GM12891 (cell line): ENCODE measurements around the gene ATP1A4.

ENCODE experiments used
- DNase-seq: peaks from one replicate; pipeline ENCODE4 v3.0.0; 2011; ENCODE audit warnings: low spot score; ENCODE audit not compliant: insufficient read length
- FAIRE-seq: peaks from 2 replicates; lab custom pipeline; 2011; peaks lifted over from hg19 to GRCh38; lab: Jason Lieb, UNC
- PAX5 ChIP-seq: IDR thresholded peaks from 2 replicates; pipeline ENCODE4 v1.6.1; 2011; ENCODE audit warnings: low read length, moderate library complexity, mild to moderate bottlenecking; ENCODE audit not compliant: insufficient read depth, severe bottlenecking
- POLR2A ChIP-seq: IDR thresholded peaks from 2 replicates; pipeline ENCODE4 v1.6.1; 2011; ENCODE audit warnings: low read depth, low read length, control low read depth
- POLR2AphosphoS5 ChIP-seq: IDR thresholded peaks from 2 replicates; pipeline ENCODE4 v1.6.1; 2011; ENCODE audit warnings: low read depth, low read length, control low read depth
- POU2F2 ChIP-seq: IDR thresholded peaks from 2 replicates; pipeline ENCODE4 v1.6.1; 2011; ENCODE audit warnings: low read depth, mild to moderate bottlenecking, control low read depth, low read length, moderate library complexity
- SPI1 ChIP-seq: IDR thresholded peaks from 2 replicates; pipeline ENCODE4 v1.6.1; 2011; ENCODE audit warnings: low read depth, low read length, control low read depth
- TAF1 ChIP-seq: IDR thresholded peaks from 2 replicates; pipeline ENCODE4 v1.6.1; 2011; ENCODE audit warnings: low read depth, low read length, control low read depth

ATP1A4 gene

GRCh38 chr1:160146107-160146506, 5.3 kb upstream of the ATP1A4 start:
- TF ChIP-seq TAF1 = no peak
- DNase-seq (no peak), FAIRE-seq (no peak)

DNA sequence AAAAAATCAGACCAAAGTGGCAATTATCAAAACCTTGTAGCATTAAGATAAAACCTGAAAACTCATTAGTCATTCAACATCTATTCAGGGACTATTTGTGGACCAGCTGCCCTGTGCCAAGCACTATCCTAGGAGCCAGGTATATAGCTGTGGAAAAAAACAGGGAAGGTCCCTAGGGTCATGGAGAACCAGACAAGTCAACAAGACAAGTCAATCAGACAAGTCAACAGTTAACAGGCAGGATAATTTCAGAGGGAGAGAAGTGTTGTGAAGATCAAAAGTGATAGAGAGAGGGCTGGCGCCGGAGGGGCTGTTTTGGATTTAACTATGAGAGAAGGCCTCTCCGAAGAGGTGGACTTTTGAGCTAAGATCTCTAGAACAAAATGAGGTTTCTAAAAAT, 3.3 kb upstream of the ATP1A4 start:
- TF ChIP-seq POU2F2 (no peak), SPI1 (no peak), POLR2A (no peak), TAF1 (no peak), POLR2AphosphoS5 (no peak), PAX5 (no peak)
- no peak for DNase-seq
- no peak for FAIRE-seq

DNA sequence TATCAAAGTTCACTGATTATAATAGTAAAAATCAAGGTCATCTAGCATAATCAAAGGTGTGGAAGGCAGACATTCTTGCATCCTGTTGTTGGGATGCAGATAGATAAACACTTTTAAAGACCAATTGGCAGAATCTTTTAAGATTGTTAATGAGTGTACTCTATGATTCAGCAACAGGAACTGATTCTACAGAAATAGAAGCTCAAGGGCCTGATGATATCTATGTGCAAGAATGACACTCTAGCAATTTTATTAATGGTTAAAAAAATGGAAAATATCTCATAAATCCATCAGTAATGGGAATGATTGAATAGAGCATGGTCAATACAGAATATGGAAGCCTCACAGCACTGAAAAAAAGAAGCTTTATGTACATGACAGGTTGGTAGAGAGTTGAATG, 2.2 kb upstream of the ATP1A4 start:
- FAIRE-seq (no peak), DNase-seq (no peak)
- TF ChIP-seq POU2F2 = no peak
- TF ChIP-seq PAX5 = no peak
- TF ChIP-seq POLR2AphosphoS5 = no peak
- no peak for TF ChIP-seq TAF1
- no peak for TF ChIP-seq SPI1
- no peak for TF ChIP-seq POLR2A

GRCh38 chr1:160149716-160150115, 1.7 kb upstream of the ATP1A4 start:
- no peak for TF ChIP-seq PAX5
- no peak for TF ChIP-seq TAF1
- TF ChIP-seq POLR2A = no peak
- no peak for TF ChIP-seq POLR2AphosphoS5
- no peak for TF ChIP-seq POU2F2
- TF ChIP-seq SPI1 = no peak
- FAIRE-seq (no peak), DNase-seq (no peak)

GRCh38 chr1:160154790-160155189, 3.4 kb downstream of the ATP1A4 start:
- TF ChIP-seq POLR2AphosphoS5 (no peak), SPI1 (0 out of 2 replicates have a peak, but pooled peaks have one; percentile 27), POLR2A (no peak)
- DNase-seq (no peak), FAIRE-seq (no peak)

GRCh38 chr1:160156361-160156760, 5.0 kb downstream of the ATP1A4 start:
- TF ChIP-seq POLR2A (no peak), POU2F2 (no peak), SPI1 (no peak), PAX5 (no peak), POLR2AphosphoS5 (no peak), TAF1 (no peak)
- DNase-seq = no peak
- FAIRE-seq = no peak

DNA sequence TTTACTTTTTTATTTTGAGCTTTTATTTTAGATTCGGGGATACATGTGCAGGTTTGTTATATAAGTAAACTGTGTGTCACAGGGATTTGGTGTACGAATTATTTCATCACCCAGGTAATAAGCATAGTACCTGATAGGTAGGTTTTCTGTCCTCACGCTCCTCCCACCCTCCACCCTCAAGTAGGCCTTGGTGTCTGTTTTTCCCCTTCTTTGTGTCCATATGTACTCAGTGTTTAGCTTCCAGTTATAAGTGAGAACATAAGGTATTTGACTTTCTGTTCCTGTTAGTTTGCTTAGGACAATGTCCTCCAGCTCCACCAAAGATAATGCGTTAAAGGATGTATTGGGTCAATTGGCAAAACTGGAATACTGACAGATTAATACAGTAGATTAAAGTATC, 5.8 kb downstream of the ATP1A4 start:
- DNase-seq (no peak), FAIRE-seq (no peak)
- TF ChIP-seq PAX5 (no peak), POU2F2 (no peak)

GRCh38 chr1:160158031-160158430, 6.6 kb downstream of the ATP1A4 start:
- TF ChIP-seq POLR2AphosphoS5 (no peak), POU2F2 (no peak), POLR2A (no peak), SPI1 (no peak), TAF1 (no peak), PAX5 (no peak)
- FAIRE-seq = no peak
- no peak for DNase-seq

DNA sequence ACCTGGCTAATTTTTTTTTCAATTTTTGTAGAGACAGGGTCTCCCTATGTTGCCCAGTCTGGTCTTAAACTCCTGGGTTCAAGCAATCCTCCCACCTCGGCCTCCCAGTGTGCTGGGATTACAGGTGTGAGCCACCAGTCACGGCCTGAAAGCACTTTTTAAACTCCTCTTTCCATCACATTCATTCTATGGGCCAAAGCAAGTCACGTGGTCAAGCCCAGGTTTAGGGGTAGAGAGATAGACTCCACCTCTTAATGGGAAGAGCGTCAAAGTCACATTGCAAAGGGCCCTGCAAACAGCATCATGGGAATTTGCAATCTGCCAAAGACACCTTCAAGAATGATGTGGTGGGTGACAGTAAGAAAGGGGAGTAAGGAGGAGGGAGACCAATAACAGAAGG, 7.1 kb downstream of the ATP1A4 start:
- DNase-seq (no peak), FAIRE-seq (no peak)
- TF ChIP-seq POLR2A = no peak
- no peak for TF ChIP-seq PAX5
- TF ChIP-seq POU2F2 = no peak
- no peak for TF ChIP-seq POLR2AphosphoS5
- TF ChIP-seq SPI1 = no peak
- TF ChIP-seq TAF1 = no peak

DNA sequence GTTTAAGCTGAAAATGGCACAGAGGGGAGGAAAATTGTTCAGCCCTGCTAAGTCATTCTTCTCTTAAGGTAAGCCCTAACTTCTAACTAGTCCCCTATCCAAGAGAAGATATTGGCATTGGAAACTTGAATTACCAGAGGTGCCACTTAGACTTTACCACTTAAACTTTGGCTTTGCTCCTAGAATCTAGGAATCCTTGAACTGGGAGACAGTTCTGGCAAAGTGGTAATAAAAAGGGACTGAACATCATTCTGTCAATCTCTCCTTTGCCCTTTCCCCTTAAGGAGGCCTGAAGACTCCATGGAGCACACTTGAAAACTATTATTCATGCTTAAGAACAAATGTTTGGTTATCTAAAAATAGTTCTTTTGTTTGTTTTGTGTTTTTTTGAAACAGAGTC, 8.4 kb downstream of the ATP1A4 start:
- FAIRE-seq = no peak
- TF ChIP-seq POU2F2 (no peak), TAF1 (no peak), POLR2A (no peak), SPI1 (no peak), PAX5 (no peak), POLR2AphosphoS5 (no peak)
- no peak for DNase-seq
